G401 (cell line): ENCODE results near the gene SLX4IP. TPM values are rescaled to one million over a fixed set of nuclear protein-coding genes. Genes with fewer than 3 reads are reported as not detected.
A peak's percentile ranks its signal among the peaks of the same experiment; 100 is the strongest.

ENCODE experiments used
- DNase-seq: peaks from one replicate; pipeline ENCODE4 v3.0.0-alpha.2; 2015; ENCODE audit warnings: low spot score
- in situ Hi-C: cut with HindIII; loops from 2 replicates; pipeline ENCODE4 v1.10.0; 2016; ENCODE audit warnings: low sequenced_read_pairs, mixed read lengths
- total RNA-seq: library from RNA; depleted of rRNA; stranded (reverse); fragments of >200 nt; shearing (Covaris generic); gene quantifications from 2 replicates; pipeline ENCODE4 v1.2.3, GENCODE V29; 2014

Gene SLX4IP
- total RNA-seq, 1 experiment from 2014 or later, result 2.7 TPM

- in situ Hi-C loops, result no loop called here
- no peak for DNase-seq
Observed at GRCh38 chr20:10487142-10488136, 52.3 kb downstream of the SLX4IP start.

- no peak for DNase-seq
- in situ Hi-C loops, result no loop called here
Observed at GRCh38 chr20:10488534-10488933, 53.4 kb downstream of the SLX4IP start.

- DNase-seq, result no peak
- in situ Hi-C loops, result no loop called here
Observed at GRCh38 chr20:10489853-10490252, 54.7 kb downstream of the SLX4IP start.

- DNase-seq, result no peak
- in situ Hi-C loops, result no loop called here
Observed at GRCh38 chr20:10490257-10490656, 55.2 kb downstream of the SLX4IP start.

GRCh38 chr20:10490706-10491105 is 55.6 kb downstream of the SLX4IP start:
- in situ Hi-C loops, result no loop called here
- no peak for DNase-seq

GRCh38 chr20:10492065-10492464 is 57.0 kb downstream of the SLX4IP start:
- in situ Hi-C loops, result no loop called here
- no peak for DNase-seq

- in situ Hi-C loops, result no loop called here
- no peak for DNase-seq
Observed at GRCh38 chr20:10492844-10493243, 57.7 kb downstream of the SLX4IP start.

GRCh38 chr20:10495173-10495572 is 60.1 kb downstream of the SLX4IP start:
- no peak for DNase-seq
- in situ Hi-C loops, result no loop called here

- in situ Hi-C loops, result no loop called here
- DNase-seq, result no peak
Observed at GRCh38 chr20:10496465-10496864, 61.4 kb downstream of the SLX4IP start.

GRCh38 chr20:10497283-10497682 is 62.2 kb downstream of the SLX4IP start:
- in situ Hi-C loops, result no loop called here
- no peak for DNase-seq

- in situ Hi-C loops, result no loop called here
Observed at GRCh38 chr20:10497791-10498190, 62.7 kb downstream of the SLX4IP start.

GRCh38 chr20:10498200-10498599 is 63.1 kb downstream of the SLX4IP start:
- in situ Hi-C loops, result no loop called here
- no peak for DNase-seq

More at GRCh38 chr20:10497791-10498190, 62.7 kb downstream of the SLX4IP start:
- no peak for DNase-seq

- in situ Hi-C loops, result no loop called here
- DNase-seq, result peak; percentile 26
Observed at GRCh38 chr20:10501402-10501801, 66.3 kb downstream of the SLX4IP start.

- no peak for DNase-seq
- in situ Hi-C loops, result no loop called here
Observed at GRCh38 chr20:10502098-10502526, 67.0 kb downstream of the SLX4IP start.

GRCh38 chr20:10504608-10504993 is 69.5 kb downstream of the SLX4IP start:
- in situ Hi-C loops, result no loop called here
- no peak for DNase-seq

- no peak for DNase-seq
- in situ Hi-C loops, result no loop called here
Observed at GRCh38 chr20:10504994-10505730, 70.1 kb downstream of the SLX4IP start.

GRCh38 chr20:10505827-10506226 is 70.7 kb downstream of the SLX4IP start:
- no peak for DNase-seq
- in situ Hi-C loops, result no loop called here

GRCh38 chr20:10507052-10507451 is 71.9 kb downstream of the SLX4IP start:
- in situ Hi-C loops, result no loop called here
- DNase-seq, result no peak

- DNase-seq, result no peak
- in situ Hi-C loops, result no loop called here
Observed at GRCh38 chr20:10508060-10508459, 73.0 kb downstream of the SLX4IP start.
